ENCODE measurements around the gene FBF1.
A peak's percentile ranks its signal among the peaks of the same experiment; 100 is the strongest.
"Not testable (repeated sequence)": the region's sequence is repeated elsewhere in the genome, so short reads cannot be mapped to it uniquely, and the experiment has no call there.

FBF1 gene, protein sequence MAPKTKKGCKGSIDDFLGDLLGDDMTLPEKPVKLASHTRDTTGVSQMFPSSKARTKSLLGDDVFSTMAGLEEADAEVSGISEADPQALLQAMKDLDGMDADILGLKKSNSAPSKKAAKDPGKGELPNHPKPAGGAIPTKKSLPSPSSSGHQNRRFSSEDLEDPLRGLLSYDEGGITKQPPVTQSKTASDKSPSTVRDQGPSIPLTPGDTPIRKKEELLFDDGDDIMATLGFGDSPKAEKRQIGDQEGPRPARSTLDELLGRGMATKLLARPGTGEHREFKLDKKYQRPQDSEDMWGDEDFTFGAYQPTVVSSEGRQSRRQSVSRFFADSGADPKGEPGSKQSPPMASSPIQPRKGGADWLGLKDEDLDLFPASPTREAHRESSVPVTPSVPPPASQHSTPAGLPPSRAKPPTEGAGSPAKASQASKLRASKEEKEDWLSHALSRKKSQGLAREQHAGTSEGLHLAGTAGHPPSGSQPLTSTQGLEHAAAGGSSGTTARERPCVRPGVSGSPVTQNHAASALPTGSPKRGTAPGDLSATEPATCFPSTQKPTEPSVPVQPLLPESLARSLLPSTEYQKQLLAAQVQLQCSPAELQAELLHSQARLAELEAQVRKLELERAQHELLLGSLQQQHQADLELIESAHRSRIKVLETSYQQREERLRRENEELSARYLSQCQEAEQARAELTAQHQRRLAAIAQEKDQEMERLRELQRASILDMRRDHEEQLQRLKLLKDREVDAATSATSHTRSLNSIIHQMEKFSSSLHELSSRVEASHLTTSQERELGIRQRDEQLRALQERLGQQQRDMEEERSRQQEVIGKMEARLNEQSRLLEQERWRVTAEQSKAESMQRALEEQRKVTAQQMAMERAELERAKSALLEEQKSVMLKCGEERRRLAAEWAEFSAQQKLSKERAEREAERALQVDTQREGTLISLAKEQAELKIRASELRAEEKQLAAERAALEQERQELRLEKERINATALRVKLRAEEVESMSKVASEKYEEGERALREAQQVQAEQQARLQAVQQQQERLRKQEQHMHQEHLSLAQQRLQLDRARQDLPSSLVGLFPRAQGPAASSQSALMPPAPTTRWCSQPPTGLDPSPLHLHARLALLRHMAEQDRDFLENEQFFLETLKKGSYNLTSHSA

DNA sequence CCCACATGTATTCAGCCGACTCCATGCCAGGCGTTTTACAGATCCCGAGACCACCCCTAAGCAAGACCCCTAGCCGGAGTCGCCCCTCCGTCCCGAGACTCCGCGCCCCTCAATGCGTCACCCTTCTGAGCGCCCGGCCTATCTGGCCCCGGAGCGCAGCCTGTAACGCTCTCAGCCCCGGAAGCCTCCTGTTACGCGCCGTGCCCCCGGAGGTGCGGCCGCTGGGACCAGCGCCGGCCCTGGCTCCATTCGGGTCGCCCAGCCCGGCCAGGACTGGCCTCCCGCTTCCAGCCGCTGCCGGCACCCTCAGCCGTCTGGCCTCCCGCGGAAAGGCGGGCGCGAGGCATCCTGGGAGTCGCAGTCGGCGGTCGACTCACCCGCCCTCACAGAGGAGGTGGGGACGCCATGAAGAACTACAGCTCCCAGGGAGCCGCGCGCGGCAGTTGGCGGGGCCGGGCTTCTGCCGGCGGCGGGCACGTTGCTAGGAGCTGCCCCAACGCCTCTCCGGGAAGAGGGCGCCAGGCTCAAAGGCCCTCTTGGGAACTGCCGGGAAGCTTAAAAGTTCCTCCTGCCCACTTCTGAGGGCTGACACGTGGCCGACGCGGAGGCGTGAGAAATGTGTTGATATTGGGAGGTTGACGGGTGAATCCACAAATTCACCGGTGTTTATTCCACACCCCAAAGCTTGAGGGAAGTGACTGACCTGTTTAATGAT, at the start of gene FBF1:
Gene FBF1 (minus strand): TSS at position 316 of the 715 bp plus-strand sequence. CDS start 2,893 bp downstream, outside the sequence.
- DNase-seq = peak; percentile 95

DNA sequence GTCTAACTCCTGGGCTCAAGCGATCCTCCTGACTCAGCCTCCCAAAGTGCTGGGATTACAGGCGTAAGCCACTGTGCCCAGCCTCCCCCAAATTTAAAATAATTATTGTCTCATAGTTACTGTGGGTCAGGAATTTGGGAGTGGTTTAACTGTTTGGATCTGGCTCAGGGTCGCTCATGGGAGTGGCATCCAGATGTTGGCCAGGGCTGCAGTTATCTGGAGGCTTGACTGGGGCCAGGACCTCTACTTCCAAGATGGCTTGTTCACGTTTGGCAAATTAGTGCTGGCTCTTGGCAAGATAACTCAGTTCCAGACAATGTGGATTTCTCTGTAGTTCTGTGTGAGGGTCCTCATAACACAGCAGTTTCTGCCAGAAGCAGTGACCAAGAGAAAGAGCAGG, 46.2 kb upstream of the FBF1 start:
- no peak for DNase-seq

DNA sequence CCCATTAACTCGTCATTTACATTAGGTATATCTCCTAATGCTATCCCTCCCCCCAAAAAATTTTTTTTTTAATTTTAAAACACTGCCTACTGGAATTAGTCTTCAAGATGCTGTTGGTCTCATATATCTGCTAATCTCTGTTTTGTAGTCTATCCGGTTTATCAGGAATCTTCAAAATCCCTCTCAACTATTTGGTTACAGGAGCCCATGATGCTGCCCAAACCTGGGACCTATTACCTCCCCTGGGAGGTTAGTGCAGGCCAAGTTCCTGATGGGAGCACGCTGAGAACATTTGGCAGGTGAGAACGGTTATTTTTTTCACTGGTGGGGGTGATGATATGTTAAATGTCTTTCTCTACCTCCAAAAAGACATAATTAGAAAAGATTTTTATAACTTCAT, 45.1 kb upstream of the FBF1 start:
- no peak for DNase-seq

DNA sequence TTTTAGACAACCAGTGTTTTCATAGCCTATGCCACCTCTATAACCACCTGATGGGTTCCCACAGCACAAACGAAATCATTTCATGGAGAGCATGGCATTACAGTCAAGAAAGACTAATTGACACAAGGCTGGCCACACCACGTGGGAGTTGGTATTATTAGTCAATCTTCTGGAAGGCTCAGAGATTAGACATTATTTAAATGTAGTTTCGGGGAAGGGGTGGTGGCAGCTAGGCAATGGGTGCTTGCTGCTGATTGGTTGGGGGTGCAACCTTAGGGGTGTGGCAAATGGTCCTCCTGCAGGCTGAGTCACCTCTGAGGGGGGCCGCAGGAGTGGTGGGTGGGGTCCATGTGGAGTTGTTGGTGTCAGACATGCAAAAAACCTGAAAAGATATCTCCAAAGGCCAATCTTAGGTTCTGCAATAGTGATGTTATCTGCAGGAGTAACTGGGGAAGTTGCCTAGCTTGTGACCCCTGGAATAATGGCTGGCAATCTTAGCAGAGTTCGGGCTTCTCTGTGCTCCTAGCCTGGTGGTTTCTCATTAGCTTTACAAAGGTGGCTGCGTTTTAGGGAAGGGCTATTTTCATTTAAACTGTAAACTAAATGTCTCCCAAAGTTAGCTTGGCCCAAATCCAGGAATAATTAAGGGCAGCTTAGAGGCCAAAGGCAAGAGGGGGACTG, 42.8 kb upstream of the FBF1 start:
- DNase-seq = no peak

DNA sequence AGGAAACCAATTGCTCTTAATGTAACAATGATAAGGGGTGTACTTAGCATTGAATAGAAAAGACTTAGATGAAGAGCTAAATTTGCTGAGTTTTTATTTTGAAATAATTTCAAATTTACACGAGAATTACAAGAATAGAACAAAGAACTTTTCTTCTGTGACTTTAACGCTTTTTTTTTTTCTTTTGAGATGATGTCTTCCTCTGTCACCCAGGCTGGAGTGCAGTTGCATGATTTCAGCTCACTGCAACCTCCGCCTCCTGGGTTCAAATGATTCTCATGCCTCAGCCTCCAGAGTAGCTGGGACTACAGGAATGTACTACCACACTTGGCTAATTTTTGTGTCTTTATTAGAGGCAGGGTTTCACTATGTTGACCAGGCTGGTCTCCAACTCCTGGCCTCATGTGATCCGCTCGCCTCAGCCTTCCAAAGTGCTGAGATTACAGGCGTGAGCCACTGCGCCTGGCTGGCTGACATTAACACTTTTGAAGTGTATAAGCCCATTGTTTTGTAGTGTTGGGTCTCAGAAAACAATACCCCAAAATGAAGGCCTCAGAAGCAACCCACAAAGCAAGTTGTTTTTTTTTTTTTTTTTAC, 40.3 kb upstream of the FBF1 start:
- DNase-seq = no peak

DNA sequence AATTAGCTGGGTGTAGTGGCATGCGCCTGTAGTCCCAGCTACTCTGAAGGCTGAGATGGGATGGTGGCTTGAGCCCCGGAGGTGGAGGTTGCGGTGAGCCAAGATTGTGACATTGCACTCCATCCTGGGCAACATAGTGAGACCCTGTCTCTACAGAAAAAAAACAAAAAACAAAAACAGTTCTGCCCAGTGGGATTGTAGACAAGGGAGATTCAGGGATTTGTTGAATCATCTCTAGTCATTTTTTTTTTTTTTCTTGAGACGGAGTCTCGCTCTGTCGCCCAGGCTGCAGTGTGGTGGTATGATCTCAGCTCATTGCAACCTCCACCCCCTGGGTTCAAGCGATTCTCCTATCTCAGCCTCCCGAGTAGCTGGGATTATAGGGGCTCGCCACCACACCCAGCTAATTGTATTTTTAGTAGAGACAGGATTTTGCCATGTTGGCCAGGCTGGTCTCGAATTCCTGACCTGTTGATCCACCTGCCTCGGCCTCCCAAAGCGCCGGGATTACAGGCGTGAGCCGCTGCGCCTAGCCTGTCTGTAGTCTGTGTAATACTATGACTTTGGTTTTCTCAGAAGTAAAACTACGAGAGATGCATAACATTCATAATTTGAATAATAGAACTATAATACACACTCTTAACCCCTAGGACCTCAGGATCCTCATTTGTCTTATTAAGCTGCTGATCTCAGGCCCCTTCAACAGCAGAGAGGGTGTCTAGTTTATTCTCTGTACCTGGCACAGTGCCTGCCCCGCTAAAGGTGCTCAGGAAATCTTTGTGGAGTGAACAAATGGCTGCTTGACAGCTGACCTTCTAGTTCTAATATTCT, 39.6 kb upstream of the FBF1 start:
- DNase-seq = no peak

DNA sequence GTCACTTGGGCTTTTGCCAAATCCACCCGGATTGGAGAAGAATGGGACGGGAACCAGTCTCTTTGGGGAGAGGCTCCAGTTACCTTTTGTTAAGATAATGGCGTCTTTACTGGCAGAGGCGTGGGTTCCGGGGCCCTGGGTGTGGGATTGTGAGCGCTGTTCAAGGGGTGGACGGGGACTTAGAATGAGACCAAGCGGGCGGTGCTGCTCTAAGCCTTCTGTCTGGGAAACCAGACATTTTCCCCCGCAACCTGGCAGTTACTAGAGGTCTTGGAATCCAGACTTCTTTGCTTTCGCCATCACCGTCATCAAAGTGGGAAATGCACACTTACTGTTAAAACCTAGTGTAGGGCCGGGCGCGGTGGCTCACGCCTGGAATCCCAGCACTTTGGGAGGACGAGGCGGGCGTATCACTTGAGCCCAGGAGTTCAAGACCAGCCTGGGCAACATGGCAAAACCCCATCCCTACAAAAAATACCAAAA, 38.9 kb upstream of the FBF1 start:
- no peak for DNase-seq

DNA sequence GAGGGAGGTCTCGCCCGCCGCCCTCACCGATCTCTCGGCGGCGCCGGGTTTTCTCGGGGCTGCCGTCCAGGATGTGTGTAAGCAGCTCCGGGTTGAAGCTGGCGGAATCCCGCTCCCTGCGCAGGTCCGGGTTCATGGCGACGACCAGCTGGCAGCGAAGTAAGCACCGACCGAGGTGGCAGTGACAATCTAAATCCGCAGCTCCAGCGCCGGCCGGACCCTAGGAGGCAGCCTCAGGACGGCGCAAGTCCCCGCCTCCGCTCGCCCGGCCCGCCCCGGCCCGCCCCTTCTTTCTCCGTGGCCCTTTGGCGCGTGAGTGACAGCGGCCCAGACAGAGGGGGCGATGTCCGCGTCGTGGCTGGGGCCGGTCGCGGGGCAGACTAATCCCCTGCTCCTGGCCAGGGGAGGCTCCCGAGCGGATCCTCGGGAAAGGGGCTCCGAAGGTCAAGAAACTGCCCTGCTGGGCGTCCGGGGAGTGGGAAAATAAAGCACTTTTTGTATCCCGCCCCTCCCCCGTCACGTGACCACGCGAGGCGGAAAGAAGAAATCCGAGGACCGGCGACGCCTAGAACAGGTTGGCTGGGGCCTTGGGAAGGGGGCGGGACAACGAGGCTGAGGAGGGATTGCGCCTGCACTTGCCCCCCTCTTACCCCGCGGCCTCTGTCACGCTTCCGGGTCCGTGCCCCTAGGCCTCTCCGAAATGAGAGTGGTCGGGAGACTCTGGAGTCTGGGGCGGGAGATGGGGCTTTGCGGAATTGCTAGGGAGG, 38.3 kb upstream of the FBF1 start, which contains the start of the genes ACOX1 and TEN1:
Gene ACOX1 (minus strand): TSS at position 229 of the 767 bp plus-strand sequence. CDS start 93 bp downstream, at position 136.
Gene TEN1 (plus strand): TSS at position 303 of the 767 bp plus-strand sequence. CDS start 6,953 bp downstream, outside the sequence.
- DNase-seq = peak; percentile 99

DNA sequence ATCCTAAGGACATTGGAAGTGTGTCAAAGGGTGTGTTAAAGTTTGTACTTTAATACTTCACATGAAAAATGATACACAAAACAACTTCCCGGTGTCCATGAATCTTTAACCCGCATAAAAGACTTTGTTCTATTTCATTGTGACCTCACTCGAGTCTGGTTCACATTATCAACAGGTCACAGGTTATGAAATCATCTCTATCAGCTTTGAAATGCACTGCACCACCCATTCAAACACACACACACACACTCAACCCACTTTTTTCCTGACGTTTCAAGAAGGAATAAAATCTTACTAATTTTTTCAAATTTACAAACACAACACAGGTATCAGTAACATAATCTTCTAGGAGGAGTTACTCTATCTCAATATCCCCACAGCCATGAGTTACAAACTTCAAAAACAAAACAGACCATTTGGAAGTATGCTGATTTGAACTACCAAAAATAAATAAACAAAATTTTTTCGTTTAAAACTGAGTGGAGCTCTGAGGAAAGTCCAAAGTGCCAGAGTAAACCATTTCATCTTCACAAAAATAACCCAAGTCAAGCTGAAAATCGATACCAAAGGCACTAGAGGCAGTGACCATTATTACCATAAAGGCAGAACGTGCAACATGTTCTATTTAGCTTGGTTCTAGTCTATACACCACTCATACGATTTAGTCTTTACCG, 35.5 kb upstream of the FBF1 start:
- no peak for DNase-seq

DNA sequence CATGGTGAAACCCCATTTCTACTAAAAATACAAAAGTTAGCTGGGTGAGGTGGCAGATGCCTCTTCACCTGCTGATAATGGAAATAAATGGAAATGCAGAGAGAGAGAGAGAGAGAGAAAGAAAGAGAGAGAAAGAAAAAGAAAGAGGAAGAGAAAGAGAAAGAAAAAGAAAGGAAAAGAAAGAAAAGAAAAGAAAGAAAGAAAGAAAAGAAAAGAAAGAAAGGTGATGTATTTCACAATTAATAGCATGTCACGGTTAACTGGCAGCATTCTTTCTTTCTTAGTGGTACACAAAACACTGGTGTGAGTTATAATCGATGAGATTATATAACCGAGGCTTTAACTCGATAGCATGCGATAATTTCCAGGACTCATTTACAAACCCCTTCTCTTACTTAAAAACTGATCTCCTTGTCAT, 34.9 kb upstream of the FBF1 start:
- no peak for DNase-seq

DNA sequence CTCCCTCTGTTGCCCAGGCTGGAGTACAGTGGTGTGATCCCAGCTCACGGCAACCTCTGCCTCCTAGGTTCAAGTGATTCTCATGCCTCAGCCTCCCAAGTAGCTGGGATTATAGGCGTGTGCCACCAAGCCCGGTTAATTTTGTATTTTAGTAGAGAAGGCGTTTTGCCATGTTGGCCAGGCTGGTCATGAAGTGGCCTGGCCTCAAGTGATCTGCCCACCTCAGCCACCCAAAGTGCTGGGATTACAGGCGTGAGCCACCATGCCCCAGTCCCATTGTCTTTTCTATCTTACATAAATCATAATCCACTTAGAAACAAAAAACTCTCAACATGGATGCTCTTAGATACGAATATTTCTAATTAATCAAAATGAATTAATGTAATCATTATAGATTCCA, 34.3 kb upstream of the FBF1 start:
- DNase-seq = not testable (repeated sequence)

DNA sequence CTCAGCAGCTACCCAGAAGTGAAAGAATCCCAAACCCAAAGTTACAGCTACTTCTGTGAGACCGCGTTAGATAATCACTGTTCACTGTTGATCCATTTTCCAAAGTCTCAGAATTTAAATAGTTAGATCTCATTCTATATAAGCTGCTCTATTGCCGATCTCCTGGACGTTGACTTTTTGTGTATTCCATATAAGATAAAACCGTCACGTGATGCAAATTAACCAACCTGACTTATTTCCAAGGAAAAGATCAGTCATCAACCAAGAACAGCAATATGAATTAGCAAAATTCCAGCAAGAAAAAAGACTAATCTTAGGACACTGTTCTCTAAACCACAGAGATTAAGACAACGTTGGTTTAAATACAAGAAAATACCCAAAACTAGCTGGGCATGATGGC, 29.8 kb upstream of the FBF1 start:
- DNase-seq = no peak

DNA sequence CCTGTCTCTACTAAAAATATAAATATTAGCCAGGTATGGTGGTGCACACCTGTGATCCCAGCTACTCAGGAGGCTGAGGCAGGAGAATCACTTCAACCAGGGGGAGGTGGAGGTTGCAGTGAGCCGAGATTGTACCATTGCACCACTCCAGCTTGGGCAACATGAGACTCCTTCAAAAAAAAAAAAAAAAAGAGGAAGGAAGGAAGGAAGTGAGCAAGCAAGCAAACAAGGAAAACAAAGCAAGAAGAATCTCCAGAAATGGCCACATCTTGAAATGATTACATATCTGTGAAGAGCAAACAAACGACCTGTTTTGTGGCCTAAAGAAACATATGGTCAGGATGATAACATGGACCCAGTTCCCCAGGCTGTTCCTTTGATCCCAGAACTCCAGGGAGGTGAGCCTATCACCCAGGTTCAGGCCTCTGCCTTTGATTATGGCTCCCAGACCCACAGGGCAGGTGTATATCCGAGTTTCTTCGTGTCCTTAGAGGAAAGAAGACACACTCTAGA, 29.2 kb upstream of the FBF1 start:
- DNase-seq = no peak

DNA sequence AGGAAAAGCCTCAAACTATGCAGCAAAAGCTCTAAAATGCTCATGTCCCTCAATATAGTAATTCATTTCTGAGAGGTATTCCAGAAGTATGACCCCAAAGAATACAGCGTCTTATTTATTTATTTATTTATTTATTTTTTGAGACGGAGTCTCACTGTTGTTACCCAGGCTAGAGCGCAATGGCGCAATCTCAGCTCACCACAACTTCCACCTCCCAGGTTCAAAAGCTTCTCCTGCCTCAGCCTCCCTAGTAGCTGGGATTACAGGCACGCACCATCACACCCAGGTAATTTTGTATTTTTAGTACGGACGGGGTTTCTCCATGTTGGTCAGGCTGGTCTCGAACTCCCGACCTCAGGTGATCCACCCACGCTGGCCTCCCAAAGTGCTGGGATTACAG, 28.2 kb upstream of the FBF1 start:
- not testable (repeated sequence) for DNase-seq

DNA sequence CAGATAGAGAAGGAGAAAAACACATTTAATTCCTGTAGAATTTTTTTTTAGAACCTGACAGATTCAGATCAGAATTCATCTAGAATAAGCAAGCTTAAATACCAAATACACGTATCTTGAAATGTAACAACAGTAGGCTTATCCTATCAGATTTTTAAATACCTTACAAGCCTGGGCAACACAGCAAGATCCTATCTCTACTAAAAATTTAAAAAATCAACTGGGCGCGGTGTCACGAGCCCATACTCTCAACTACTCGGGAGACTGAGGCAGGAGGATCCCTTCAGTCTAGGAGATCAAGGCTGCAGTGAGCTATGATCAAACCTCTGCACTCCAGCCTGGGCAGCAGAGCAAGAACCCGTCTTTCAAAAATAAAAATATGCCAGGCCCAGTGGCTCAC, 24.6 kb upstream of the FBF1 start:
- DNase-seq = no peak

DNA sequence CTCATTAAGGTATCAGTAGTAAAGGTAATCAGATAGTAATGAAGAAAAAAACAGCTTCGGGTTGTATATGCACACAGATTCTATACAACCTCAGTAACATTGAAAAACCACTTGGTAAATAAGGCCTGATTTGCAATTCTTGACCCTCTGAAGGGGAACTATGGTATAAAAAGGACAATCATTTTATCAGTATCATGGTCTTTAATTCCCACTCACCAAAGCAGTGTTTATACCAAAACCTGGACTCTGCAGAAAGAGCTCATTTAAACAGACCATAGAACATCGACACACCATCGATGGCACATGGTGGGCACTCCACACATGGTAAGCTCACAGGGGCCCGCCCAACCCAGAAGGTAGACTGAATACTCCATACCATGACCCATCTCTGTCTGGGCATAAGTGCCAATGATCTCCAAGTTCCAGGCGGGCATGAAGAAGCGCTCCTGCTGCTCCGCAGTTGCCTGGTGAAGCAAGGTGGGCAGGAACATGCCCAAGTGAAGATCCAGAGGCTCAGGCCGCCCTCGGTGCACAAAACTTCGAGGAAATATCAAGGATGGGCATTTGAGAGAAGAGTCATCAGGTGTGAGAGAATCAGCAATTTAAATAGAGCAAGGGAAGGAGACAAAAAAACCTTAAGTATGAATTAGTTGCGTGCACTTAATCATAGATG, 19.1 kb upstream of the FBF1 start:
- no peak for DNase-seq

DNA sequence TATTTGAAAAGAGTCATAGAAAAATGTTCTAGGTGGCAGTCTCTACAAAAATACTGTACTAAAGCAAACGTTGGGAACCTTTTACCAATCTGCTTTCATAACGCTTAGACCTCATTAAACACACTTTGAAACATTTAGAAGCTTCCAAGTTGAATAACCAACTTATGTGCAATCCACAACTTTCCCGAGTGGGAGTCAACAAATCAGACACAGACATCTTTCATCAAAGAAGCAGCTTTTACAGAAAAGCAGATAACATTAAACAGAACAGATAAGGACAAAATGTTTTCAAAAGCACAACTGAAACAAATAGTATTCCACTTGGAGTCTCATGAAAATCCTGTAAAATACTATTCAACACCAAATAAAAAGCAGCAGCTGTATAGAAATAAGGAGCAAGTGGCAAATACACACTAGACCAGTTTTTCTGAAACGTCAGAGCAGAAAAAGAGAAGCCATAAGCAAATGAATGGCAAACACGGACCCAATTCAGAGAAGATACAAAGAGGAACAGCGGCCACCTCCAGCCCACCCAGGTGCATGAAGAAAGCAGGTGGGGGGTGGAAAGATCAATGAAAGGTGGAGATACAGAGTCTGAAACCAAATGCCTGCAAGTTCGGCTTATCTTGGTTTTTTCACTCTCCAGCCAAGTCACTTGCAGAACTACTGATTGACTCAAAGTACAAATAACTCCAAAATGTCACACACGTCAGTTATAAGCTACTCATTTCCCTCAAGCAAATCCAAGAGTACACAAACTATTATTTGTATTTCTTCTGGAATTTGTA, 18.4 kb upstream of the FBF1 start:
- no peak for DNase-seq
